IPS DF 4.7 (cell line): ENCODE results near the gene DBF4.

Experiments
- DNase-seq: peaks from one replicate; pipeline ENCODE4 v3.0.0-alpha.2; 2013; ENCODE audit warnings: low spot score; ENCODE audit errors: extremely low read depth

Gene DBF4

GRCh38 chr7:87948371-87948770, 72.1 kb downstream of the DBF4 start:
- no peak for DNase-seq
